HepG2 (cell line): ENCODE data around the gene CUL5. TPM values are rescaled to one million over a fixed set of nuclear protein-coding genes. Genes with fewer than 3 reads are reported as not detected.

Experiments used
- ATAC-seq: fragments of 200-7000 bp; cut with Tn5 transposase; 3 replicates; pipeline ENCODE4 v1.9.1; 2020; ENCODE audit warnings: mild to moderate bottlenecking, moderate library complexity
- BruUV-seq: library from RNA; stranded (reverse); fragments of 400-500 nt; replicated peaks from 2 replicates; lab custom pipeline; 2021; lab: Mats Ljungman, UMichigan
- CTCF ChIA-PET: fragments of 300-600 bp; formaldehyde crosslinking; extraction: SDS; loops from one replicate; lab custom pipeline; 2021; ENCODE audit warnings: low total read pairs, inconsistent platforms, low intra/inter-chr PET ratio; lab: Yijun Ruan, JAX
- POLR2A ChIA-PET: fragments of 350-600 bp; sonication (Branson Sonifier 250); formaldehyde crosslinking; loops from one replicate; lab custom pipeline; 2020; ENCODE audit warnings: antibody characterized with exemption, inconsistent platforms; lab: Yijun Ruan, JAX
- DNase-seq: peaks from one replicate; pipeline ENCODE4 v3.0.0-alpha.2; 2015; ENCODE audit warnings: low spot score
- FAIRE-seq: peaks from 3 replicates; lab custom pipeline; 2011; peaks lifted over from hg19 to GRCh38; lab: Jason Lieb, UNC
- H2AFZ ChIP-seq: one replicate; pipeline ENCODE4 v1.6.1; 2011; ENCODE audit warnings: low read length, inconsistent platforms
- H3K27ac ChIP-seq: fragments of 300-600 bp; 3 replicates; pipeline ENCODE4 v1.8.0; 2011; ENCODE audit warnings: mixed run types, mild to moderate bottlenecking, mixed read lengths, low read length, inconsistent platforms; ENCODE audit not compliant: insufficient read depth; ENCODE audit errors: extremely low read length
- H3K27me3 ChIP-seq, 2 experiments: fragments of 200-600 bp in 1 of 2; 2 replicates in 1 of 2; 3 replicates in 1 of 2; pipeline versions ENCODE4 v1.6.0 to v1.8.0; 2011; ENCODE audit warnings: low read length in 2 of 2, mild to moderate bottlenecking in 2 of 2, moderate library complexity in 2 of 2, inconsistent platforms in 1 of 2; ENCODE audit not compliant: insufficient read depth in 2 of 2, control insufficient read depth in 1 of 2
- H3K36me3 ChIP-seq, 2 experiments: fragments of 200-600 bp in 1 of 2; replicated peaks in 1 of 2; 2 replicates in 1 of 2; 3 replicates in 1 of 2; pipeline versions ENCODE4 v1.5.1 to v1.8.0; 2011; ENCODE audit warnings: low read length in 2 of 2, inconsistent platforms in 1 of 2; ENCODE audit not compliant: insufficient read depth in 2 of 2, control insufficient read depth in 1 of 2
- H3K4me1 ChIP-seq: 2 replicates; pipeline ENCODE4 v1.5.1; 2012; ENCODE audit warnings: low read length, inconsistent platforms; ENCODE audit not compliant: insufficient read depth
- H3K4me2 ChIP-seq: 2 replicates; pipeline ENCODE4 v1.6.0; 2011; ENCODE audit warnings: low read depth, low read length, inconsistent platforms
- H3K4me3 ChIP-seq, 3 experiments: fragments of 200-600 bp in 1 of 3; sonication (generic), shearing (Covaris generic) in 1 of 3; replicated peaks in 1 of 3; 2 replicates each; pipeline ENCODE4 v1.5.1; 2011 to 2016; ENCODE audit warnings: low read length in 3 of 3, inconsistent platforms in 2 of 3, low read depth in 2 of 3, mild to moderate bottlenecking in 2 of 3, control low read depth in 1 of 3, mixed read lengths in 1 of 3; ENCODE audit not compliant: insufficient read depth in 1 of 3
- H3K79me2 ChIP-seq: one replicate; pipeline ENCODE4 v1.6.1; 2011; ENCODE audit warnings: low read length, inconsistent platforms; ENCODE audit not compliant: insufficient read depth
- H3K9ac ChIP-seq: 2 replicates; pipeline ENCODE4 v1.6.0; 2011; ENCODE audit warnings: mild to moderate bottlenecking, low read depth, low read length, inconsistent platforms; ENCODE audit not compliant: insufficient read depth
- H3K9me3 ChIP-seq: 2 replicates; pipeline ENCODE4 v1.5.1; 2012; ENCODE audit warnings: mild to moderate bottlenecking, low read length
- H4K20me1 ChIP-seq: 2 replicates; pipeline ENCODE4 v1.6.0; 2011; ENCODE audit warnings: inconsistent platforms, mild to moderate bottlenecking, low read length, moderate library complexity; ENCODE audit not compliant: insufficient read depth
- CENPX ChIP-seq: sonication (generic); formaldehyde crosslinking; IDR thresholded peaks from 2 replicates; pipeline ENCODE4 v1.9.0; 2021; ENCODE audit warnings: mild to moderate bottlenecking, missing genetic modification reagents, moderate library complexity
- DDIT3 ChIP-seq: sonication (generic); formaldehyde crosslinking; IDR thresholded peaks from 2 replicates; pipeline ENCODE4 v1.4.0; 2020; ENCODE audit warnings: mild to moderate bottlenecking, missing genetic modification reagents
- ETV6 ChIP-seq: sonication (generic); formaldehyde crosslinking; conservative IDR thresholded peaks from 2 replicates; pipeline ENCODE4 v1.4.0; 2020; ENCODE audit warnings: missing genetic modification reagents
- KAT8 ChIP-seq: IDR thresholded peaks from 2 replicates; pipeline ENCODE4 v1.6.1; 2016; ENCODE audit warnings: missing genetic modification reagents, missing compliant biosample characterization
- KDM2A ChIP-seq: sonication (generic); formaldehyde crosslinking; IDR thresholded peaks from 2 replicates; pipeline ENCODE4 v1.4.0; 2020; ENCODE audit warnings: low read depth, missing genetic modification reagents, borderline replicate concordance
- NR2F6 ChIP-seq, 2 experiments: IDR thresholded peaks; 2 replicates each; pipeline ENCODE4 v1.6.1; 2016; ENCODE audit warnings: antibody characterized with exemption in 1 of 2, mild to moderate bottlenecking in 1 of 2
- PCBP2 ChIP-seq: fragments of 200-400 bp; formaldehyde crosslinking; optimal IDR thresholded peaks from 2 replicates; pipeline ENCODE3; 2018; ENCODE audit warnings: low read length, low read depth; ENCODE audit not compliant: poor library complexity, severe bottlenecking
- U2AF2 ChIP-seq: fragments of 200-400 bp; formaldehyde crosslinking; IDR thresholded peaks from 2 replicates; pipeline ENCODE4 v1.6.1; 2017; ENCODE audit warnings: low read depth, mild to moderate bottlenecking, low read length
- ZBTB8A ChIP-seq: sonication (generic); formaldehyde crosslinking; IDR thresholded peaks from 2 replicates; pipeline ENCODE4 v1.4.0; 2020; ENCODE audit warnings: mild to moderate bottlenecking, low read depth, missing genetic modification reagents, borderline replicate concordance
- ZNF205 ChIP-seq: IDR thresholded peaks from 2 replicates; pipeline ENCODE4 v1.6.1; 2018; ENCODE audit warnings: missing biosample characterization, missing genetic modification reagents
- ZNF251 ChIP-seq: sonication (generic); formaldehyde crosslinking; IDR thresholded peaks from 2 replicates; pipeline ENCODE4 v1.9.0; 2021; ENCODE audit warnings: mild to moderate bottlenecking, missing genetic modification reagents
- ZNF367 ChIP-seq: sonication (generic); formaldehyde crosslinking; IDR thresholded peaks from 2 replicates; pipeline ENCODE4 v1.4.0; 2020; ENCODE audit warnings: missing genetic modification reagents, borderline replicate concordance
- ZSCAN21 ChIP-seq: sonication (generic); formaldehyde crosslinking; IDR thresholded peaks from 2 replicates; pipeline ENCODE4 v1.8.0; 2022; ENCODE audit warnings: mild to moderate bottlenecking, missing genetic modification reagents, moderate library complexity, borderline replicate concordance
- WGBS: methylation state at CpG from one replicate; pipeline ENCODE4 v1.1.6; 2017; ENCODE audit warnings: low lambda C conversion rate; 5-methylcytosine and 5-hydroxymethylcytosine counted together
- in situ Hi-C: cut with HindIII; loops from 2 replicates; pipeline ENCODE4 v1.10.0; 2017; ENCODE audit warnings: low pct_unique_long_range_greater_than_20kb; ENCODE audit not compliant: extremely low pct_ligation_motif_present
- intact Hi-C: fragments of 100-400 bp; cut with micrococcal nuclease; formaldehyde crosslinking; loops from one replicate; pipeline ENCODE4 v1.10.0; 2022; ENCODE audit not compliant: unreplicated experiment
- polyA plus RNA-seq, 8 experiments: library from polyadenylated mRNA; depleted of rRNA in 3 of 8; stranded (reverse) in 7 of 8; unstranded in 1 of 8; fragments of >200 nt; fragmentation: Illumina TruSeq in 4 of 8; extraction: Trizol in 4 of 8; gene quantifications; 2 replicates each; pipeline versions ENCODE4 v1.2.1 to v1.2.3, GENCODE V29; 2011 to 2016; ENCODE audit warnings: low read depth in 4 of 8, missing spikeins in 1 of 8, mixed read lengths in 1 of 8; ENCODE audit not compliant: insufficient read depth in 1 of 8
- total RNA-seq, 5 experiments: library from RNA; depleted of rRNA; stranded (reverse); fragments of >200 nt; fragmentation: Illumina TruSeq; extraction: Trizol; gene quantifications; 2 replicates each; pipeline ENCODE4 v1.2.3, GENCODE V29; 2016; ENCODE audit warnings: low read depth in 1 of 5
- TF ChIP-seq, protein P1 (sequence below): sonication (generic); formaldehyde crosslinking; IDR thresholded peaks from 2 replicates; pipeline ENCODE4 v1.8.0; 2022; ENCODE audit warnings: missing genetic modification reagents, mild to moderate bottlenecking, moderate library complexity, borderline replicate concordance
- TF ChIP-seq, protein P2 (sequence below): sonication (generic); formaldehyde crosslinking; IDR thresholded peaks from 2 replicates; pipeline ENCODE4 v1.5.0; 2020; ENCODE audit warnings: mild to moderate bottlenecking, missing genetic modification reagents, borderline replicate concordance

Gene CUL5
- total and polyA plus RNA-seq, 2 of the 13 experiments (the other 11 are each of a cell fraction or from before 2014, with no cell fraction given), result 7.0 to 24.7 TPM

- intact Hi-C loops (loop anchor here (10.0 kb wide), 1 partner anchor 120 kb away; the partner anchor contains the start of gene CUL5), in situ Hi-C loops (loop anchor here (10.0 kb wide), 1 partner anchor 530 kb away; no protein-coding TSS in a partner anchor)
- 94% methylated on average over 5 of the region's 5 CpGs for WGBS
- BruUV-seq, result no TSS peak
- POLR2A ChIA-PET, result no interaction called here
- Histone ChIP-seq H3K4me1 (peaks cover 37% of the 10 kb centered on the region), H3K27ac (no peak overlapping the region), H3K36me3 (no peaks in the 10 kb centered on the region; a peak in 2 of 5 replicates), H3K9ac (no peak overlapping the region), H4K20me1 (no peaks in the 10 kb centered on the region; the same call in 1 of the 2 replicates), H2AFZ (no peak overlapping the region), H3K4me3 (no peak overlapping the region), H3K79me2 (peaks cover 34% of the 10 kb centered on the region), H3K9me3 (no peaks in the 10 kb centered on the region), H3K4me2 (no peak overlapping the region), H3K27me3 (no peaks in the 10 kb centered on the region; a peak in 1 of 5 replicates)
- CTCF ChIA-PET, result no interaction called here
- no peak for FAIRE-seq
- no peak for DNase-seq
- no peak for ATAC-seq
- TF ChIP-seq ETV6 (CRISPR knock-in tag), result no peak
- no peak for TF ChIP-seq ZNF367 (CRISPR knock-in tag)
- TF ChIP-seq ZSCAN21, result no peak
- no peak for TF ChIP-seq KAT8
- TF ChIP-seq ZNF251 (CRISPR knock-in tag), result no peak
Measured at GRCh38 chr11:108125096-108125495, 116.4 kb downstream of the CUL5 start.

DNA sequence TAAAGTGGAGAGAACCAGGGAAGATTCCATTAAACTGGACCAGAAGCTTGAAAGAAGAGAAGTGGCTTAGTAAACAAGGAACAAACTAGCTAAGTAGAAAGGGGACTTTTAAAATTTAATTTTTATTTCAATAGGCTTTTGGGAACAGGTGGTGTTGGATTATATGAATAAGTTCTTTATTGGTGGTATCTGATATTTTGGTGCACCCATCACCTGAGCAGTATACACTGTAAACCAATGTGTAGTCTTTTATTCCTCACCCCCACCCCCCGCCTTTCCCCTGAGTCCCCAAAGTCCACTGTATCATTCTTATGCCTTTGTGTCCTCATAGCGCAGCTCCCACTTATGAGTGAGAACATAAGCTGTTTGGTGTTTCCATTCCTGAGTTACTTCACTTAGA is 120.1 kb downstream of the CUL5 start:
- ATAC-seq (no peak), FAIRE-seq (no peak), DNase-seq (no peak)
- no peak overlapping the region for H3K9ac ChIP-seq
- in situ Hi-C loops (loop anchor here (10.0 kb wide), 1 partner anchor 526 kb away; no protein-coding TSS in a partner anchor), intact Hi-C loops (loop anchor here (10.0 kb wide), 1 partner anchor 124 kb away; the partner anchor contains the start of gene CUL5)
- 98% methylated on average over 2 of the region's 2 CpGs for WGBS
- no peaks in the 10 kb centered on the region for H4K20me1 ChIP-seq
- H3K27me3 ChIP-seq, result no peaks in the 10 kb centered on the region
- H2AFZ ChIP-seq, result no peak overlapping the region
- H3K27ac ChIP-seq, result no peak overlapping the region
- H3K79me2 ChIP-seq, result peaks cover 18% of the 10 kb centered on the region
- ChIA-PET CTCF (no interaction called here), POLR2A (no interaction called here)
- peaks cover 13% of the 10 kb centered on the region for H3K4me1 ChIP-seq
- peaks cover 3 to 6% of the 10 kb centered on the region in 2 experiments; a peak in 4 of 5 replicates for H3K36me3 ChIP-seq
- no peaks in the 10 kb centered on the region for H3K9me3 ChIP-seq
- BruUV-seq, result no TSS peak
- no peak overlapping the region for H3K4me3 ChIP-seq
- no peak overlapping the region for H3K4me2 ChIP-seq
- TF ChIP-seq ZNF205 (no peak), PCBP2 (no peak), NR2F6 (IDR thresholded peaks at IDR 0.05) (no peak), NR2F6 (CRISPR knock-in tag; IDR thresholded peaks at IDR 0.05) (no peak), CENPX (CRISPR knock-in tag) (no peak), ZBTB8A (CRISPR knock-in tag) (no peak), DDIT3 (CRISPR knock-in tag) (no peak), KDM2A (CRISPR knock-in tag) (no peak), U2AF2 (no peak)
- TF ChIP-seq, protein P1, sequence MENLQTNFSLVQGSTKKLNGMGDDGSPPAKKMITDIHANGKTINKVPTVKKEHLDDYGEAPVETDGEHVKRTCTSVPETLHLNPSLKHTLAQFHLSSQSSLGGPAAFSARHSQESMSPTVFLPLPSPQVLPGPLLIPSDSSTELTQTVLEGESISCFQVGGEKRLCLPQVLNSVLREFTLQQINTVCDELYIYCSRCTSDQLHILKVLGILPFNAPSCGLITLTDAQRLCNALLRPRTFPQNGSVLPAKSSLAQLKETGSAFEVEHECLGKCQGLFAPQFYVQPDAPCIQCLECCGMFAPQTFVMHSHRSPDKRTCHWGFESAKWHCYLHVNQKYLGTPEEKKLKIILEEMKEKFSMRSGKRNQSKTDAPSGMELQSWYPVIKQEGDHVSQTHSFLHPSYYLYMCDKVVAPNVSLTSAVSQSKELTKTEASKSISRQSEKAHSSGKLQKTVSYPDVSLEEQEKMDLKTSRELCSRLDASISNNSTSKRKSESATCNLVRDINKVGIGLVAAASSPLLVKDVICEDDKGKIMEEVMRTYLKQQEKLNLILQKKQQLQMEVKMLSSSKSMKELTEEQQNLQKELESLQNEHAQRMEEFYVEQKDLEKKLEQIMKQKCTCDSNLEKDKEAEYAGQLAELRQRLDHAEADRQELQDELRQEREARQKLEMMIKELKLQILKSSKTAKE (CRISPR knock-in tag), result no peak
- TF ChIP-seq, protein P2, sequence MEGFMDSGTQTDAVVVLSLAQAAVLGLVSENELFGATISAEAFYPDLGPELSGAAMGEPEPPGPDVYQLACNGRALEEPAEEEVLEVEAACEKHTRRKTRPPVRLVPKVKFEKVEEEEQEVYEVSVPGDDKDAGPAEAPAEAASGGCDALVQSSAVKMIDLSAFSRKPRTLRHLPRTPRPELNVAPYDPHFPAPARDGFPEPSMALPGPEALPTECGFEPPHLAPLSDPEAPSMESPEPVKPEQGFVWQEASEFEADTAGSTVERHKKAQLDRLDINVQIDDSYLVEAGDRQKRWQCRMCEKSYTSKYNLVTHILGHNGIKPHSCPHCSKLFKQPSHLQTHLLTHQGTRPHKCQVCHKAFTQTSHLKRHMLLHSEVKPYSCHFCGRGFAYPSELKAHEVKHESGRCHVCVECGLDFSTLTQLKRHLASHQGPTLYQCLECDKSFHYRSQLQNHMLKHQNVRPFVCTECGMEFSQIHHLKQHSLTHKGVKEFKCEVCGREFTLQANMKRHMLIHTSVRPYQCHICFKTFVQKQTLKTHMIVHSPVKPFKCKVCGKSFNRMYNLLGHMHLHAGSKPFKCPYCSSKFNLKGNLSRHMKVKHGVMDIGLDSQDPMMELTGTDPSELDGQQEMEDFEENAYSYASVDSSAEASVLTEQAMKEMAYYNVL (CRISPR knock-in tag), result no peak
